K562 (cell line): ENCODE data around the gene SLC45A3. TPM values are rescaled to one million over a fixed set of nuclear protein-coding genes. Genes with fewer than 3 reads are reported as not detected.

Source experiments
- DPF2 ChIP-seq: fragments of 450-650 bp; IDR thresholded peaks from 2 replicates; pipeline ENCODE4 v1.6.1; 2016
- E2F3 ChIP-seq: fragments of 250-450 bp; sonication (Bioruptor Pico); IDR thresholded peaks from 2 replicates; pipeline ENCODE4 v1.4.0; 2020; ENCODE audit warnings: mild to moderate bottlenecking
- FUS ChIP-seq: fragments of 200-400 bp; formaldehyde crosslinking; optimal IDR thresholded peaks from 2 replicates; pipeline ENCODE3; 2017; ENCODE audit warnings: low read depth, low read length
- GTF2F1 ChIP-seq: IDR thresholded peaks from 2 replicates; pipeline ENCODE4 v1.6.1; 2011; ENCODE audit warnings: low read depth, low read length, improper control_type of control experiment
- HNRNPK ChIP-seq: fragments of 200-400 bp; formaldehyde crosslinking; IDR thresholded peaks from one replicate; pipeline ENCODE4 v1.6.1; 2018; ENCODE audit warnings: mild to moderate bottlenecking, low read depth, low read length; ENCODE audit not compliant: poor library complexity, severe bottlenecking
- JUN ChIP-seq, 2 experiments: sonication (generic) in 1 of 2; formaldehyde crosslinking in 1 of 2; IDR thresholded peaks; 2 replicates each; pipeline versions ENCODE4 v1.6.1 to v1.8.0; 2012 to 2022; ENCODE audit warnings: borderline replicate concordance in 2 of 2, mild to moderate bottlenecking in 2 of 2, improper control_type of control experiment in 1 of 2, low read depth in 1 of 2, low read length in 1 of 2, missing genetic modification reagents in 1 of 2
- KDM2B ChIP-seq: fragments of 250-450 bp; sonication (Bioruptor Pico); IDR thresholded peaks from 2 replicates; pipeline ENCODE4 v1.8.0; 2021; ENCODE audit warnings: mild to moderate bottlenecking, moderate library complexity
- NONO ChIP-seq, 2 experiments: fragments of 200-400 bp in 1 of 2; fragments of 450-650 bp in 1 of 2; formaldehyde crosslinking in 1 of 2; IDR thresholded peaks; 2 replicates each; pipeline ENCODE4 v1.6.1; 2017; ENCODE audit warnings: low read depth in 2 of 2, mild to moderate bottlenecking in 2 of 2, moderate library complexity in 2 of 2, low read length in 1 of 2
- ZNF134 ChIP-seq: fragments of 250-450 bp; sonication (Bioruptor Pico); conservative IDR thresholded peaks from 2 replicates; pipeline ENCODE4 v1.4.0; 2020
- ZNF174 ChIP-seq: fragments of 250-450 bp; sonication (Bioruptor Pico); IDR thresholded peaks from 2 replicates; pipeline ENCODE4 v1.4.0; 2020; ENCODE audit warnings: mild to moderate bottlenecking
- ZNF224 ChIP-seq: sonication (generic); formaldehyde crosslinking; IDR thresholded peaks from 2 replicates; pipeline ENCODE4 v1.8.0; 2022; ENCODE audit warnings: mild to moderate bottlenecking, missing genetic modification reagents
- ZNF444 ChIP-seq: fragments of 250-450 bp; sonication (Bioruptor Pico); IDR thresholded peaks from 2 replicates; pipeline ENCODE4 v1.4.0; 2020; ENCODE audit warnings: mild to moderate bottlenecking, moderate library complexity
- ZNF766 ChIP-seq: fragments of 200-800 bp; sonication (Bioruptor generic); conservative IDR thresholded peaks from 2 replicates; pipeline ENCODE4 v1.6.1; 2016; ENCODE audit warnings: missing genetic modification characterization, missing compliant biosample characterization
- polyA plus RNA-seq, 8 experiments: library from polyadenylated mRNA; depleted of rRNA in 4 of 8; stranded (reverse) in 5 of 8; unstranded in 3 of 8; fragments of >200 nt; fragmentation: Nextera tagmentation in 2 of 8; fragmentation: Illumina TruSeq in 1 of 8; extraction: Ambion mirVana in 2 of 8; extraction: Trizol in 1 of 8; gene quantifications; 2 replicates each; pipeline versions ENCODE4 v1.2.1 to v1.2.3, GENCODE V29; 2011 to 2014; ENCODE audit warnings: inconsistent platforms in 1 of 8, missing spikeins in 1 of 8
- total RNA-seq, 7 experiments: library from RNA; depleted of rRNA in 6 of 7; stranded (reverse); fragments of >200 nt in 6 of 7; fragmentation: Illumina TruSeq in 2 of 7; extraction: Trizol in 2 of 7; gene quantifications; 2 replicates each; pipeline versions ENCODE4 v1.2.1 to v1.2.3, GENCODE V29; 2011 to 2021; ENCODE audit warnings: low replicate concordance in 1 of 7
- TF ChIP-seq, protein P1 (sequence below): fragments of 250-450 bp; sonication (Bioruptor Pico); IDR thresholded peaks from 2 replicates; pipeline ENCODE4 v1.4.0; 2020; ENCODE audit warnings: mild to moderate bottlenecking
- TF ChIP-seq, protein P2 (sequence below): IDR thresholded peaks from 2 replicates; pipeline ENCODE4 v1.6.1; 2011; ENCODE audit warnings: borderline replicate concordance, low read depth, mild to moderate bottlenecking, moderate library complexity, low read length; ENCODE audit not compliant: insufficient read depth, poor library complexity, severe bottlenecking
- TF ChIP-seq, protein P3 (sequence below): IDR thresholded peaks from 2 replicates; pipeline ENCODE4 v1.6.1; 2011; ENCODE audit not compliant: insufficient read length; ENCODE audit errors: extremely low read depth
- TF ChIP-seq, protein P4 (sequence below), 2 experiments: IDR thresholded peaks; 2 replicates each; pipeline ENCODE4 v1.6.1; 2012; ENCODE audit warnings: improper control_type of control experiment in 2 of 2, low read depth in 2 of 2, low read length in 2 of 2, borderline replicate concordance in 1 of 2

The SLC45A3 gene
- total and polyA plus RNA-seq, 9 of the 15 experiments (the other 6 are each of a cell fraction or from before 2014, with no cell fraction given): 0.06 to 3.3 (median 1.3) TPM

DNA sequence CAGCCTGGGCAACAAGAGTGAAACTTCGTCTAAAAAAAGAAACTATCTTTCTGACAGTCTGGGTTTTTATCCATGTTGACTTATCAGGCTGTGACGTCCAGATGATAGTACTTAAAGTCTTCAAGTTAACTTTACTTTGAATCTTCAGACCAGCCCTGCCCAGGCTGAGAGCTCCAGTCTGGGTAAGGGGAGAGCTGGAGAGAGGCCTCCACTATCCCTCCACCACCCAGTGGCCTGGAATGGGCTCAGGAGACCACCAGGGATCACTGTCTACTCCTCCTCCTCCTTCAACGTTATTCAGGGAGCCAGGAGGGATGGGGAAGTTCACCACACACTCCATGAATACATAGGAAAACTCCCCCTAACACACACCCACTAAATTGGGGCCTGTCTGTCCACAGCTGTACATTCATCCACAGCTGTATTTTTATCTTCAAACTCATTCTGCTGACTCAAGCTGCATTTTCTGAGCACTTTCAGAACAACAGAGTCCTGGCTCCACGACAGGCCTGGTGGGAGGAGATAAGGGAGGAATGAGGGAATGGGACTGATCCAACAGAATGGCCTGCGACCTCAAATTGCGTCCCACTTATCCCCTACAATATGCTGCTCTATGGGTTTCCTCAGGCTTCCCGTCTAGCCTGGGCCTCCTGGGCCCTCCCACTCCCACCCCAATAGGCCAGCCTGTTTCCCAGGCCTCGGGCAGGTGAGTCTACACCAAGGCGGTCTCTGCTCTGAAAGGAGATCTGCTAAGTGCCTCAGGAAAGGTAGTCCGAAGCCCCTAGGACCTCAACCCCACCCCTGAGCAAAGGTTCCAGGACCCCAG is 1.8 kb downstream of the SLC45A3 start (continued):
- no peak for TF ChIP-seq KDM2B (CRISPR knock-in tag)
- TF ChIP-seq, protein P1, sequence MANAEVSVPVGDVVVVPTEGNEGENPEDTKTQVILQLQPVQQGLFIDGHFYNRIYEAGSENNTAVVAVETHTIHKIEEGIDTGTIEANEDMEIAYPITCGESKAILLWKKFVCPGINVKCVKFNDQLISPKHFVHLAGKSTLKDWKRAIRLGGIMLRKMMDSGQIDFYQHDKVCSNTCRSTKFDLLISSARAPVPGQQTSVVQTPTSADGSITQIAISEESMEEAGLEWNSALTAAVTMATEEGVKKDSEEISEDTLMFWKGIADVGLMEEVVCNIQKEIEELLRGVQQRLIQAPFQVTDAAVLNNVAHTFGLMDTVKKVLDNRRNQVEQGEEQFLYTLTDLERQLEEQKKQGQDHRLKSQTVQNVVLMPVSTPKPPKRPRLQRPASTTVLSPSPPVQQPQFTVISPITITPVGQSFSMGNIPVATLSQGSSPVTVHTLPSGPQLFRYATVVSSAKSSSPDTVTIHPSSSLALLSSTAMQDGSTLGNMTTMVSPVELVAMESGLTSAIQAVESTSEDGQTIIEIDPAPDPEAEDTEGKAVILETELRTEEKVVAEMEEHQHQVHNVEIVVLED (CRISPR knock-in tag): peak; percentile 41
- TF ChIP-seq, protein P2, sequence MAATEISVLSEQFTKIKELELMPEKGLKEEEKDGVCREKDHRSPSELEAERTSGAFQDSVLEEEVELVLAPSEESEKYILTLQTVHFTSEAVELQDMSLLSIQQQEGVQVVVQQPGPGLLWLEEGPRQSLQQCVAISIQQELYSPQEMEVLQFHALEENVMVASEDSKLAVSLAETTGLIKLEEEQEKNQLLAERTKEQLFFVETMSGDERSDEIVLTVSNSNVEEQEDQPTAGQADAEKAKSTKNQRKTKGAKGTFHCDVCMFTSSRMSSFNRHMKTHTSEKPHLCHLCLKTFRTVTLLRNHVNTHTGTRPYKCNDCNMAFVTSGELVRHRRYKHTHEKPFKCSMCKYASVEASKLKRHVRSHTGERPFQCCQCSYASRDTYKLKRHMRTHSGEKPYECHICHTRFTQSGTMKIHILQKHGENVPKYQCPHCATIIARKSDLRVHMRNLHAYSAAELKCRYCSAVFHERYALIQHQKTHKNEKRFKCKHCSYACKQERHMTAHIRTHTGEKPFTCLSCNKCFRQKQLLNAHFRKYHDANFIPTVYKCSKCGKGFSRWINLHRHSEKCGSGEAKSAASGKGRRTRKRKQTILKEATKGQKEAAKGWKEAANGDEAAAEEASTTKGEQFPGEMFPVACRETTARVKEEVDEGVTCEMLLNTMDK: no peak
- no peak for TF ChIP-seq ZNF224
- TF ChIP-seq JUN (IDR thresholded peaks at IDR 0.05; ENCODE audit: borderline replicate concordance, low read depth, low read length): peak; percentile 79; the same call in 1 of the 2 replicates
- TF ChIP-seq JUN (CRISPR knock-in tag; IDR thresholded peaks at IDR 0.05; ENCODE audit: borderline replicate concordance): no peak; the same call in 1 of the 2 replicates
- TF ChIP-seq, protein P3, sequence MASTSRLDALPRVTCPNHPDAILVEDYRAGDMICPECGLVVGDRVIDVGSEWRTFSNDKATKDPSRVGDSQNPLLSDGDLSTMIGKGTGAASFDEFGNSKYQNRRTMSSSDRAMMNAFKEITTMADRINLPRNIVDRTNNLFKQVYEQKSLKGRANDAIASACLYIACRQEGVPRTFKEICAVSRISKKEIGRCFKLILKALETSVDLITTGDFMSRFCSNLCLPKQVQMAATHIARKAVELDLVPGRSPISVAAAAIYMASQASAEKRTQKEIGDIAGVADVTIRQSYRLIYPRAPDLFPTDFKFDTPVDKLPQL: no peak
- TF ChIP-seq FUS: no peak
- TF ChIP-seq GTF2F1: no peak
- no peak for TF ChIP-seq E2F3
- 0 out of 2 replicates have a peak, but pooled peaks have one; percentile 75 for TF ChIP-seq ZNF444
- TF ChIP-seq DPF2: peak; percentile 99
- no peak for TF ChIP-seq HNRNPK
- TF ChIP-seq ZNF766: peak; percentile 91
- 0 out of 2 replicates have a peak, but pooled peaks have one; percentile 39 for TF ChIP-seq ZNF174
- TF ChIP-seq ZNF134: peak; percentile 50
- TF ChIP-seq, protein P4, sequence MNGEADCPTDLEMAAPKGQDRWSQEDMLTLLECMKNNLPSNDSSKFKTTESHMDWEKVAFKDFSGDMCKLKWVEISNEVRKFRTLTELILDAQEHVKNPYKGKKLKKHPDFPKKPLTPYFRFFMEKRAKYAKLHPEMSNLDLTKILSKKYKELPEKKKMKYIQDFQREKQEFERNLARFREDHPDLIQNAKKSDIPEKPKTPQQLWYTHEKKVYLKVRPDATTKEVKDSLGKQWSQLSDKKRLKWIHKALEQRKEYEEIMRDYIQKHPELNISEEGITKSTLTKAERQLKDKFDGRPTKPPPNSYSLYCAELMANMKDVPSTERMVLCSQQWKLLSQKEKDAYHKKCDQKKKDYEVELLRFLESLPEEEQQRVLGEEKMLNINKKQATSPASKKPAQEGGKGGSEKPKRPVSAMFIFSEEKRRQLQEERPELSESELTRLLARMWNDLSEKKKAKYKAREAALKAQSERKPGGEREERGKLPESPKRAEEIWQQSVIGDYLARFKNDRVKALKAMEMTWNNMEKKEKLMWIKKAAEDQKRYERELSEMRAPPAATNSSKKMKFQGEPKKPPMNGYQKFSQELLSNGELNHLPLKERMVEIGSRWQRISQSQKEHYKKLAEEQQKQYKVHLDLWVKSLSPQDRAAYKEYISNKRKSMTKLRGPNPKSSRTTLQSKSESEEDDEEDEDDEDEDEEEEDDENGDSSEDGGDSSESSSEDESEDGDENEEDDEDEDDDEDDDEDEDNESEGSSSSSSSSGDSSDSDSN (IDR thresholded peaks at IDR 0.05; ENCODE audit: borderline replicate concordance in 1 of 2, low read depth in 2 of 2, low read length in 2 of 2): peak; percentile 36 to 56; a peak in 2 of 4 replicates
- peak in 1 of 2 experiments; percentile 88; a peak in 2 of 4 replicates for TF ChIP-seq NONO (IDR thresholded peaks at IDR 0.05; ENCODE audit: low read depth in 2 of 2, low read length in 1 of 2)
